Activated T-helper 1 cell treated with anti-CD3 and anti-CD28 coated beads, Interleukin-12 subunit alpha, Interleukin-12 subunit beta, Interleukin-2, Interleukin-4 antibody, amounts not matched to agents 30 ng/mL and 10 ng/mL and 1 ng/mL, durations not matched to agents 14 hours and 24 hours and 36 hours (primary cell): Measurements from ENCODE around the gene TNS3. TPM values are rescaled to one million over a fixed set of nuclear protein-coding genes. Genes with fewer than 3 reads are reported as not detected.

Experiments used
- DNase-seq: peaks from one replicate; pipeline ENCODE4 v3.0.0; 2021; ENCODE audit warnings: low spot score
- H3K27ac Mint-ChIP-seq: one replicate; pipeline ENCODE4 v1.8.0; 2021; ENCODE audit warnings: mild to moderate bottlenecking, mixed read lengths
- H3K27me3 Mint-ChIP-seq: one replicate; pipeline ENCODE4 v1.8.0; 2022; ENCODE audit warnings: mild to moderate bottlenecking, moderate library complexity, mixed read lengths; ENCODE audit not compliant: insufficient read depth
- H3K36me3 Mint-ChIP-seq: one replicate; pipeline ENCODE4 v1.8.0; 2021; ENCODE audit warnings: low read depth, mixed read lengths
- H3K4me1 Mint-ChIP-seq: one replicate; pipeline ENCODE4 v1.8.0; 2021; ENCODE audit warnings: low read depth, mixed read lengths
- H3K4me3 Mint-ChIP-seq: one replicate; pipeline ENCODE4 v1.8.0; 2021; ENCODE audit warnings: mild to moderate bottlenecking, moderate library complexity, mixed read lengths
- H3K9me3 Mint-ChIP-seq: one replicate; pipeline ENCODE4 v1.8.0; 2021; ENCODE audit warnings: mixed read lengths
- intact Hi-C: fragments of 100-400 bp; cut with micrococcal nuclease; formaldehyde crosslinking; loops from one replicate; pipeline ENCODE4 v1.15.1; 2024
- total RNA-seq: library from RNA; stranded (reverse); gene quantifications from 2 replicates; pipeline ENCODE4 v1.2.3, GENCODE V29; 2022

Gene TNS3
- total RNA-seq, 1 donor from 2014 or later = 5.8 TPM

- peak overlapping the region; percentile 4 for H3K27ac Mint-ChIP-seq
- no peaks in the 10 kb centered on the region for H3K36me3 Mint-ChIP-seq
- H3K9me3 Mint-ChIP-seq = no peaks in the 10 kb centered on the region
- H3K4me3 Mint-ChIP-seq = no peak overlapping the region
- H3K27me3 Mint-ChIP-seq = no peaks in the 10 kb centered on the region
- intact Hi-C loops = loop anchor here (1.0 to 5.0 kb wide), 3 partner anchors 49 to 121 kb away; no protein-coding TSS in a partner anchor
- H3K4me1 Mint-ChIP-seq = peaks cover 9% of the 10 kb centered on the region
- no peak for DNase-seq
Observed at GRCh38 chr7:47361746-47362215, 220.1 kb downstream of the TNS3 start.

GRCh38 chr7:47361236-47361635 is 220.7 kb downstream of the TNS3 start:
- intact Hi-C loops = loop anchor here (1.0 to 5.0 kb wide), 3 partner anchors 49 to 121 kb away; no protein-coding TSS in a partner anchor

GRCh38 chr7:47360301-47360900 is 221.5 kb downstream of the TNS3 start:
- intact Hi-C loops = loop anchor here (5.0 kb wide), 2 partner anchors 48 to 122 kb away; no protein-coding TSS in a partner anchor
- H3K4me1 Mint-ChIP-seq = peaks cover 9% of the 10 kb centered on the region
- H3K36me3 Mint-ChIP-seq = no peaks in the 10 kb centered on the region
- no peak overlapping the region for H3K4me3 Mint-ChIP-seq
- H3K9me3 Mint-ChIP-seq = no peaks in the 10 kb centered on the region
- H3K27me3 Mint-ChIP-seq = no peaks in the 10 kb centered on the region
- no peak overlapping the region for H3K27ac Mint-ChIP-seq
- DNase-seq = no peak

More at GRCh38 chr7:47361236-47361635, 220.7 kb downstream of the TNS3 start:
- H3K4me3 Mint-ChIP-seq = no peak overlapping the region
- no peaks in the 10 kb centered on the region for H3K36me3 Mint-ChIP-seq
- no peaks in the 10 kb centered on the region for H3K27me3 Mint-ChIP-seq
- H3K4me1 Mint-ChIP-seq = peaks cover 9% of the 10 kb centered on the region
- DNase-seq = no peak
- no peak overlapping the region for H3K27ac Mint-ChIP-seq
- no peaks in the 10 kb centered on the region for H3K9me3 Mint-ChIP-seq

- intact Hi-C loops = no loop called here
- Mint-ChIP-seq H3K36me3 (no peaks in the 10 kb centered on the region), H3K9me3 (no peaks in the 10 kb centered on the region), H3K4me1 (peaks cover 9% of the 10 kb centered on the region), H3K27me3 (no peaks in the 10 kb centered on the region), H3K27ac (no peak overlapping the region), H3K4me3 (no peak overlapping the region)
- no peak for DNase-seq
Observed at GRCh38 chr7:47358944-47359588, 222.8 kb downstream of the TNS3 start.

- Mint-ChIP-seq H3K27ac (no peak overlapping the region), H3K27me3 (no peaks in the 10 kb centered on the region), H3K9me3 (no peaks in the 10 kb centered on the region), H3K4me3 (no peak overlapping the region), H3K4me1 (peaks cover 9% of the 10 kb centered on the region), H3K36me3 (no peaks in the 10 kb centered on the region)
- intact Hi-C loops = no loop called here
- DNase-seq = no peak
Observed at GRCh38 chr7:47358357-47358756, 223.6 kb downstream of the TNS3 start.

GRCh38 chr7:47357863-47358262 is 224.0 kb downstream of the TNS3 start:
- no peaks in the 10 kb centered on the region for H3K9me3 Mint-ChIP-seq
- H3K27ac Mint-ChIP-seq = no peak overlapping the region
- H3K4me1 Mint-ChIP-seq = peaks cover 9% of the 10 kb centered on the region
- no peak overlapping the region for H3K4me3 Mint-ChIP-seq
- no peaks in the 10 kb centered on the region for H3K27me3 Mint-ChIP-seq
- intact Hi-C loops = no loop called here
- DNase-seq = no peak
- H3K36me3 Mint-ChIP-seq = no peaks in the 10 kb centered on the region

GRCh38 chr7:47357361-47357760 is 224.6 kb downstream of the TNS3 start:
- Mint-ChIP-seq H3K9me3 (no peaks in the 10 kb centered on the region), H3K36me3 (no peaks in the 10 kb centered on the region), H3K27ac (no peak overlapping the region), H3K27me3 (no peaks in the 10 kb centered on the region), H3K4me3 (no peak overlapping the region), H3K4me1 (peaks cover 9% of the 10 kb centered on the region)
- DNase-seq = no peak
- intact Hi-C loops = no loop called here

GRCh38 chr7:47356261-47356660 is 225.7 kb downstream of the TNS3 start:
- Mint-ChIP-seq H3K36me3 (no peaks in the 10 kb centered on the region), H3K27ac (no peak overlapping the region), H3K27me3 (no peaks in the 10 kb centered on the region), H3K4me1 (peaks cover under 1% of the 10 kb centered on the region), H3K4me3 (no peak overlapping the region), H3K9me3 (no peaks in the 10 kb centered on the region)
- intact Hi-C loops = no loop called here
- DNase-seq = no peak

GRCh38 chr7:47355684-47356083 is 226.2 kb downstream of the TNS3 start:
- Mint-ChIP-seq H3K27me3 (no peaks in the 10 kb centered on the region), H3K4me3 (no peak overlapping the region), H3K9me3 (no peaks in the 10 kb centered on the region), H3K36me3 (no peaks in the 10 kb centered on the region), H3K27ac (no peak overlapping the region), H3K4me1 (no peaks in the 10 kb centered on the region)
- intact Hi-C loops = no loop called here
- DNase-seq = no peak

- H3K36me3 Mint-ChIP-seq = no peaks in the 10 kb centered on the region
- H3K9me3 Mint-ChIP-seq = no peaks in the 10 kb centered on the region
- intact Hi-C loops = no loop called here
- H3K4me3 Mint-ChIP-seq = no peak overlapping the region
- no peaks in the 10 kb centered on the region for H3K4me1 Mint-ChIP-seq
- no peak for DNase-seq
- no peaks in the 10 kb centered on the region for H3K27me3 Mint-ChIP-seq
- H3K27ac Mint-ChIP-seq = no peak overlapping the region
Observed at GRCh38 chr7:47354831-47355541, 226.9 kb downstream of the TNS3 start.

- Mint-ChIP-seq H3K36me3 (no peaks in the 10 kb centered on the region), H3K4me1 (no peaks in the 10 kb centered on the region), H3K9me3 (no peaks in the 10 kb centered on the region), H3K27ac (no peak overlapping the region), H3K4me3 (no peak overlapping the region), H3K27me3 (no peaks in the 10 kb centered on the region)
- intact Hi-C loops = no loop called here
- DNase-seq = no peak
Observed at GRCh38 chr7:47354071-47354470, 227.8 kb downstream of the TNS3 start.

GRCh38 chr7:47352394-47352968 is 229.4 kb downstream of the TNS3 start:
- no peaks in the 10 kb centered on the region for H3K27me3 Mint-ChIP-seq
- no peak overlapping the region for H3K27ac Mint-ChIP-seq
- no peak overlapping the region for H3K4me3 Mint-ChIP-seq
- H3K4me1 Mint-ChIP-seq = no peaks in the 10 kb centered on the region
- DNase-seq = no peak
- no peaks in the 10 kb centered on the region for H3K9me3 Mint-ChIP-seq
- intact Hi-C loops = no loop called here
- no peaks in the 10 kb centered on the region for H3K36me3 Mint-ChIP-seq
